K562 (cell line): ENCODE results near the gene TRPM2. TPM values are rescaled to one million over a fixed set of nuclear protein-coding genes. Genes with fewer than 3 reads are reported as not detected.

ENCODE experiments used
- ATAC-seq: fragments of 200-7000 bp; cut with Tn5 transposase; 3 replicates; pipeline ENCODE4 v1.9.1; 2020; ENCODE audit warnings: moderate library complexity
- Bru-seq: library from RNA; stranded (reverse); fragments of 400-500 nt; gene quantifications from one replicate; lab custom pipeline; 2021; lab: Mats Ljungman, UMichigan
- BruChase-seq, 2 experiments: library from RNA; stranded (reverse); fragments of 400-500 nt; gene quantifications; one replicate each; lab custom pipeline; 2021; lab: Mats Ljungman, UMichigan
- BruUV-seq: library from RNA; stranded (reverse); fragments of 400-500 nt; replicated peaks from 2 replicates; lab custom pipeline; 2021; lab: Mats Ljungman, UMichigan
- CTCF ChIA-PET: fragments of 300-600 bp; formaldehyde crosslinking; extraction: SDS; loops from one replicate; lab custom pipeline; 2021; ENCODE audit warnings: low intra/inter-chr PET ratio; lab: Yijun Ruan, JAX
- POLR2A ChIA-PET: fragments of 300-600, 350-650 bp; sonication (Branson Sonifier 250); formaldehyde crosslinking; extraction: SDS; loops from one replicate; lab custom pipeline; 2021; ENCODE audit warnings: antibody characterized with exemption, inconsistent platforms; lab: Yijun Ruan, JAX
- DNase-seq, 4 experiments: peaks; one replicate each; pipeline versions ENCODE4 v3.0.0 to v3.0.0-alpha.2; 2011 to 2018; ENCODE audit warnings: low spot score in 3 of 4, mixed read lengths in 3 of 4; ENCODE audit errors: extremely low read depth in 1 of 4
- FAIRE-seq: peaks from 2 replicates; lab custom pipeline; 2011; peaks lifted over from hg19 to GRCh38; lab: Jason Lieb, UNC
- H2AFZ ChIP-seq: 2 replicates; pipeline ENCODE4 v1.6.0; 2011; ENCODE audit warnings: low read depth, low read length, control low read depth, inconsistent platforms
- H3K27ac ChIP-seq: fragments of 200-600 bp; 3 replicates; pipeline ENCODE4 v1.8.0; 2011; ENCODE audit warnings: low read depth, mild to moderate bottlenecking, control low read depth, inconsistent platforms, low read length, moderate library complexity, mixed read lengths; ENCODE audit errors: extremely low read depth
- H3K27me3 ChIP-seq, 2 experiments: fragments of 300-600 bp in 1 of 2; 2 replicates in 1 of 2; 3 replicates in 1 of 2; pipeline versions ENCODE4 v1.6.0 to v1.8.0; 2011; ENCODE audit warnings: inconsistent platforms in 2 of 2, low read length in 2 of 2, mild to moderate bottlenecking in 1 of 2, mixed read lengths in 1 of 2, moderate library complexity in 1 of 2; ENCODE audit not compliant: control insufficient read depth in 2 of 2, insufficient read depth in 2 of 2
- H3K36me3 ChIP-seq: fragments of 300-600 bp; 3 replicates; pipeline ENCODE4 v1.8.0; 2011; ENCODE audit warnings: mild to moderate bottlenecking, low read length, inconsistent platforms; ENCODE audit not compliant: control insufficient read depth, insufficient read depth
- H3K4me1 ChIP-seq, 2 experiments: fragments of 200-600 bp in 1 of 2; replicated peaks in 1 of 2; 2 replicates in 1 of 2; 3 replicates in 1 of 2; pipeline versions ENCODE4 v1.5.1 to v1.8.0; 2011; ENCODE audit warnings: inconsistent platforms in 2 of 2, low read length in 2 of 2, mild to moderate bottlenecking in 1 of 2, mixed read lengths in 1 of 2, moderate library complexity in 1 of 2; ENCODE audit not compliant: control insufficient read depth in 2 of 2, insufficient read depth in 2 of 2
- H3K4me2 ChIP-seq: 2 replicates; pipeline ENCODE4 v1.6.1; 2011; ENCODE audit warnings: low read length, control low read depth, inconsistent platforms, mixed read lengths; ENCODE audit not compliant: insufficient read depth
- H3K4me3 ChIP-seq: fragments of 200-600 bp; sonication (generic), shearing (Covaris generic); 2 replicates; pipeline ENCODE4 v1.5.1; 2016; ENCODE audit warnings: control low read depth, inconsistent platforms
- H3K79me2 ChIP-seq: fragments of 200-600 bp; 3 replicates; pipeline ENCODE4 v1.8.0; 2011; ENCODE audit warnings: low read length, inconsistent platforms; ENCODE audit not compliant: control insufficient read depth, insufficient read depth
- H3K9ac ChIP-seq, 2 experiments: 2 replicates each; pipeline versions ENCODE4 v1.6.0 to v1.6.1; 2011; ENCODE audit warnings: low read depth in 2 of 2, low read length in 2 of 2, control low read depth in 1 of 2, inconsistent platforms in 1 of 2, mild to moderate bottlenecking in 1 of 2, mixed read lengths in 1 of 2; ENCODE audit not compliant: insufficient read depth in 1 of 2
- H3K9me1 ChIP-seq: one replicate; pipeline ENCODE4 v1.6.0; 2011; ENCODE audit warnings: inconsistent platforms, mild to moderate bottlenecking, low read length, moderate library complexity; ENCODE audit not compliant: control insufficient read depth, insufficient read depth
- H3K9me3 ChIP-seq: replicated peaks from 2 replicates; pipeline ENCODE4 v1.5.1; 2011; ENCODE audit warnings: low read depth, low read length, inconsistent platforms; ENCODE audit not compliant: control insufficient read depth, insufficient read depth
- H4K20me1 ChIP-seq: replicated peaks from 2 replicates; pipeline ENCODE4 v1.6.1; 2011; ENCODE audit warnings: low read length, inconsistent platforms, mixed read lengths; ENCODE audit not compliant: control insufficient read depth, insufficient read depth
- CBX8 ChIP-seq: fragments of 200-600 bp; sonication (generic); IDR thresholded peaks from 2 replicates; pipeline ENCODE4 v1.6.1; 2012; ENCODE audit warnings: borderline replicate concordance, mixed run types, low read depth, mild to moderate bottlenecking, moderate library complexity, mixed read lengths, low read length, control low read depth, inconsistent platforms; ENCODE audit not compliant: poor library complexity, severe bottlenecking; ENCODE audit errors: extremely low read depth
- CEBPB ChIP-seq: fragments of 450-650 bp; IDR thresholded peaks from 2 replicates; pipeline ENCODE4 v1.6.1; 2016; ENCODE audit warnings: missing genetic modification characterization, missing compliant biosample characterization
- CEBPG ChIP-seq, 3 experiments: fragments of 200-800 bp in 1 of 3; sonication (Bioruptor generic) in 1 of 3; sonication (generic) in 1 of 3; formaldehyde crosslinking in 1 of 3; IDR thresholded peaks in 2 of 3; conservative IDR thresholded peaks in 1 of 3; 2 replicates each; pipeline versions ENCODE4 v1.6.1 to v1.8.0; 2016 to 2022; ENCODE audit warnings: missing compliant biosample characterization in 2 of 3, missing genetic modification characterization in 2 of 3, mild to moderate bottlenecking in 1 of 3, missing genetic modification reagents in 1 of 3
- CHD1 ChIP-seq: fragments of 200-600 bp; sonication (generic); IDR thresholded peaks from one replicate; pipeline ENCODE4 v1.6.1; 2012; ENCODE audit warnings: mild to moderate bottlenecking, moderate library complexity, low read length, inconsistent platforms
- CREB1 ChIP-seq, 2 experiments: sonication (generic) in 1 of 2; formaldehyde crosslinking in 1 of 2; IDR thresholded peaks; 2 replicates each; pipeline versions ENCODE4 v1.6.1 to v1.8.0; 2012 to 2022; ENCODE audit warnings: inconsistent platforms in 1 of 2, mild to moderate bottlenecking in 1 of 2, missing genetic modification reagents in 1 of 2, moderate library complexity in 1 of 2
- HNRNPH1 ChIP-seq: fragments of 200-400 bp; formaldehyde crosslinking; optimal IDR thresholded peaks from 2 replicates; pipeline ENCODE3; 2017; ENCODE audit warnings: low read depth, mild to moderate bottlenecking, low read length, moderate library complexity
- MECOM ChIP-seq: fragments of 250-450 bp; sonication (Bioruptor Pico); IDR thresholded peaks from 2 replicates; pipeline ENCODE4 v1.8.0; 2022; ENCODE audit warnings: inconsistent platforms
- NFIC ChIP-seq: fragments of 450-650 bp; IDR thresholded peaks from 2 replicates; pipeline ENCODE4 v1.6.1; 2017; ENCODE audit warnings: mild to moderate bottlenecking, inconsistent platforms
- NR2C2 ChIP-seq, 2 experiments: fragments of 200-800 bp in 1 of 2; sonication (Bioruptor generic) in 1 of 2; sonication (generic) in 1 of 2; formaldehyde crosslinking in 1 of 2; IDR thresholded peaks; 2 replicates each; pipeline versions ENCODE4 v1.6.1 to v1.8.0; 2016 to 2022; ENCODE audit warnings: mild to moderate bottlenecking in 1 of 2, missing compliant biosample characterization in 1 of 2, missing genetic modification characterization in 1 of 2, missing genetic modification reagents in 1 of 2
- PML ChIP-seq: IDR thresholded peaks from 2 replicates; pipeline ENCODE4 v1.6.1; 2012; ENCODE audit warnings: low read length, inconsistent platforms
- SAFB ChIP-seq: fragments of 200-400 bp; formaldehyde crosslinking; IDR thresholded peaks from 2 replicates; pipeline ENCODE4 v1.6.1; 2017; ENCODE audit warnings: low read depth, low read length, borderline replicate concordance
- SLC30A9 ChIP-seq: fragments of 250-450 bp; sonication (Bioruptor Pico); IDR thresholded peaks from 2 replicates; pipeline ENCODE4 v1.8.0; 2022; ENCODE audit warnings: mild to moderate bottlenecking, moderate library complexity
- SRF ChIP-seq, 2 experiments: fragments of 250-450, 450-650 bp in 1 of 2; sonication (Bioruptor Pico) in 1 of 2; sonication (generic) in 1 of 2; formaldehyde crosslinking; IDR thresholded peaks; 2 replicates each; pipeline versions ENCODE4 v1.5.0 to v1.5.1; 2020 to 2022; ENCODE audit warnings: mild to moderate bottlenecking in 1 of 2, missing genetic modification reagents in 1 of 2
- TCF15 ChIP-seq: fragments of 250-450 bp; sonication (Bioruptor Pico); IDR thresholded peaks from 2 replicates; pipeline ENCODE4 v1.8.0; 2022; ENCODE audit warnings: moderate library complexity, mild to moderate bottlenecking, inconsistent platforms
- ZNF232 ChIP-seq: sonication (generic); formaldehyde crosslinking; IDR thresholded peaks from 2 replicates; pipeline ENCODE4 v1.8.0; 2022; ENCODE audit warnings: mild to moderate bottlenecking, missing genetic modification reagents
- ZSCAN32 ChIP-seq: fragments of 450-650 bp; formaldehyde crosslinking; IDR thresholded peaks from 2 replicates; pipeline ENCODE4 v1.4.0; 2020; ENCODE audit warnings: mild to moderate bottlenecking, moderate library complexity
- WGBS: fragments of 100-300 bp; shearing (Covaris generic); methylation state at CpG from one replicate; pipeline ENCODE4 v1.1.6; 2016; ENCODE audit warnings: low coverage, mixed read lengths; ENCODE audit not compliant: insufficient coverage; ENCODE audit errors: missing lambda C conversion rate; 5-methylcytosine and 5-hydroxymethylcytosine counted together
- in situ Hi-C: fragments of 300-500 bp; cut with MboI; formaldehyde crosslinking; loops from 4 replicates; pipeline ENCODE4 v1.15.0; 2018; ENCODE audit warnings: inconsistent platforms, mixed read lengths
- intact Hi-C: fragments of 100-400 bp; cut with micrococcal nuclease; formaldehyde crosslinking; loops from 2 replicates; pipeline ENCODE4 v1.14.2; 2022
- long read RNA-seq, 3 experiments: library from polyadenylated mRNA in 2 of 3; library from RNA in 1 of 3; unstranded in 2 of 3; stranded (forward) in 1 of 3; transcript quantifications; one replicate each; pipeline ENCODE4 v2.0.0, GENCODE V29; 2019 to 2022
- polyA minus RNA-seq, 3 experiments: library from RNA; depleted of rRNA, polyadenylated mRNA; stranded (reverse); fragments of >200 nt; gene quantifications; 2 replicates each; pipeline ENCODE4 v1.2.3, GENCODE V29; 2011
- polyA plus RNA-seq, 8 experiments: library from polyadenylated mRNA; depleted of rRNA in 4 of 8; stranded (reverse) in 5 of 8; unstranded in 3 of 8; fragments of >200 nt; fragmentation: Nextera tagmentation in 2 of 8; fragmentation: Illumina TruSeq in 1 of 8; extraction: Ambion mirVana in 2 of 8; extraction: Trizol in 1 of 8; gene quantifications; 2 replicates each; pipeline versions ENCODE4 v1.2.1 to v1.2.3, GENCODE V29; 2011 to 2014; ENCODE audit warnings: inconsistent platforms in 1 of 8, missing spikeins in 1 of 8
- total RNA-seq, 7 experiments: library from RNA; depleted of rRNA in 6 of 7; stranded (reverse); fragments of >200 nt in 6 of 7; fragmentation: Illumina TruSeq in 2 of 7; extraction: Trizol in 2 of 7; gene quantifications; 2 replicates each; pipeline versions ENCODE4 v1.2.1 to v1.2.3, GENCODE V29; 2011 to 2021; ENCODE audit warnings: low replicate concordance in 1 of 7

Gene TRPM2
- 0.09 and 0.42 TPM in 2 replicates for total RNA-seq (2011; cell fraction: chromatin; rRNA removed; ENCODE audit: low replicate concordance)
- total RNA-seq (2011; cell fraction: nucleolus; rRNA removed): 0.13 and 0.17 TPM in 2 replicates
- total RNA-seq (2011; cell fraction: nucleoplasm; rRNA removed): 0.29 and 0.38 TPM in 2 replicates
- total RNA-seq (2014; rRNA removed): 1.5 and 2.1 TPM in 2 replicates
- total RNA-seq (2014; rRNA removed; fragmentation: Illumina TruSeq; extraction: Trizol): 0.29 and 0.33 TPM in 2 replicates
- 2.0 and 2.2 TPM in 2 replicates for total RNA-seq (2015; rRNA removed; fragmentation: Illumina TruSeq; extraction: Trizol)
- 1.9 and 2.1 TPM in 2 replicates for total RNA-seq (2021)
- 0.34 and 0.36 TPM in 2 replicates for polyA plus RNA-seq (2011; rRNA removed)
- 0.40 and 1.3 TPM in 2 replicates for polyA plus RNA-seq (2011; cell fraction: cytosol; rRNA removed)
- polyA plus RNA-seq (2011; cell fraction: nucleus; rRNA removed): 0.45 and 0.75 TPM in 2 replicates
- 2.1 and 3.8 TPM in 2 replicates for polyA plus RNA-seq (2012)
- 0.98 and 1.7 TPM in 2 replicates for polyA plus RNA-seq (2014; fragmentation: Illumina TruSeq; extraction: Trizol)
- not detected for polyA plus RNA-seq (2014; fragmentation: Nextera tagmentation; extraction: Ambion mirVana)
- 0.82 and 2.0 TPM in 2 replicates for polyA plus RNA-seq (2014; rRNA removed)
- 0.11 and 0.36 TPM in 2 replicates for polyA minus RNA-seq (2011; rRNA and poly(A)+ RNA removed)
- polyA minus RNA-seq (2011; cell fraction: cytosol; rRNA and poly(A)+ RNA removed): 0.64 and 1.7 TPM in 2 replicates
- 0.33 and 0.54 TPM in 2 replicates for polyA minus RNA-seq (2011; cell fraction: nucleus; rRNA and poly(A)+ RNA removed)
- Bru-seq, nascent RNA: percentile 15 among the genes with signal in this experiment
- BruChase-seq, experiment 1, labeled RNA remaining after a 2-hour chase: percentile 8 among the genes with signal in this experiment
- percentile 9 among the genes with signal in this experiment for BruChase-seq, experiment 2, labeled RNA remaining after a 6-hour chase
- long read RNA-seq, experiment 1, partial matches to known transcripts: 4 of 5 reads
- long read RNA-seq, experiment 1, other reads (novel, unspliced or antisense): 1 of 5 reads
- long read RNA-seq, experiment 2, partial matches to known transcripts: 3 of 3 reads
- long read RNA-seq, experiment 2, other reads (novel, unspliced or antisense): 0 of 3 reads
- long read RNA-seq, experiment 3: 0 reads

- no peak within 1 kb of the TSS for H3K4me3 ChIP-seq
- H3K36me3 ChIP-seq: no peaks in the 10 kb centered on the region
- H3K4me1 ChIP-seq: peaks cover 0 to 13% of the 10 kb centered on the region in 2 experiments; a peak in 1 of 5 replicates
- in situ Hi-C loops: no loop called here
- H2AFZ ChIP-seq: no peak within 1 kb of the TSS
- ChIA-PET CTCF (no interaction called here), POLR2A (interaction anchor here (2.2 kb wide), 1 partner anchor 9 kb away, joined by 5 read pairs; no protein-coding TSS in a partner anchor)
- H3K9me3 ChIP-seq: no peaks in the 10 kb centered on the region
- FAIRE-seq (no peak), ATAC-seq (no peak; the same call in 2 of the 3 replicates), DNase-seq (no peak)
- 3% methylated on average over 21 of the region's 21 CpGs for WGBS
- no peak within 1 kb of the TSS for H3K4me2 ChIP-seq
- H3K27me3 ChIP-seq: peaks cover 66 to 86% of the 10 kb centered on the region in 2 experiments
- no peaks in the 10 kb centered on the region for H3K9me1 ChIP-seq
- H3K9ac ChIP-seq: no peak within 1 kb of the TSS
- BruUV-seq: no TSS peak
- TF ChIP-seq SRF (CRISPR knock-in tag; IDR thresholded peaks at IDR 0.05) (no peak), CHD1 (no peak), CEBPG (CRISPR knock-in tag; IDR thresholded peaks at IDR 0.05) (no peak), CEBPG (tag; conservative IDR thresholded peaks at IDR 0.05 in 1 of 2, IDR thresholded peaks at IDR 0.05 in 1 of 2) (peak; percentile 43 to 44; a peak in 3 of 4 replicates), CREB1 (IDR thresholded peaks at IDR 0.05) (no peak), CREB1 (CRISPR knock-in tag; IDR thresholded peaks at IDR 0.05) (no peak), NR2C2 (CRISPR knock-in tag; IDR thresholded peaks at IDR 0.05) (no peak), NR2C2 (tag; IDR thresholded peaks at IDR 0.05) (no peak), TCF15 (CRISPR knock-in tag) (no peak), ZNF232 (CRISPR knock-in tag) (no peak), NFIC (peak; percentile 51), ZSCAN32 (no peak), CEBPB (tag) (peak; percentile 80), SLC30A9 (CRISPR knock-in tag) (no peak), MECOM (no peak), PML (no peak), HNRNPH1 (no peak), SAFB (no peak), CBX8 (no peak)
- no peaks in the 10 kb centered on the region; the same call in none of the 2 replicates for H4K20me1 ChIP-seq
- H3K27ac ChIP-seq: no peak within 1 kb of the TSS
- H3K79me2 ChIP-seq: no peaks in the 10 kb centered on the region
- intact Hi-C loops: no loop called here
Observed at GRCh38 chr21:44353191-44353970, at the start of gene TRPM2. Gene TRPM2 (plus strand): TSS chr21:44353621. CDS start chr21:44353701, 80 bp downstream.
